ENCODE data around the gene CTSH. TPM values are rescaled to one million over a fixed set of nuclear protein-coding genes. Genes with fewer than 3 reads are reported as not detected.

CTSH gene
- total and polyA plus RNA-seq, 2 experiments from 2014 or later, result 1.7 to 5.2 TPM

DNA sequence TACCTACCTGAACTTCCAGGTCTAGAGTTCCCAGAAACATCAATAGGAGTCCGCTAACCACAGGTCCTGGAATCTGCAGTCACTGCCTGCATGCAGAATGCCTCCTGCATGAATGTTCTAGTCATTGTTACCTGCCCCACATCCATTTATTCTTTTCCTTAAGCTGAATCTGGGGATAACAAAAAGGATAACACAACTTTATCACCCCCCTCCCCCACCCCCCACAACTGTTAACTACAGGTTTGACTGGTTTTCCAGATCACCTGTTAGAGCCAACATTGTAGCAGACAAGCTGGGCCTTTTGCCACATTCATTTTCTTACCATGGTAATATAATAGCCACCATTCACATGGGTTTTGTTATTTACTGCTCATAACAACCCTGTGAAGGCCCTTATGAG is 4.6 kb upstream of the CTSH start:
- 0% methylated on average over 1 of the region's 1 CpG for WGBS, 2 experiments (ENCODE audit: low coverage in 1 of 2, low lambda C conversion rate in 2 of 2, missing lambda C conversion rate in 2 of 2)
- no peak for TF ChIP-seq EZH2phosphoT487 (IDR thresholded peaks at IDR 0.05; ENCODE audit: insufficient read depth, low read depth)
- in situ Hi-C loops (cut with MboI), result no loop called here

DNA sequence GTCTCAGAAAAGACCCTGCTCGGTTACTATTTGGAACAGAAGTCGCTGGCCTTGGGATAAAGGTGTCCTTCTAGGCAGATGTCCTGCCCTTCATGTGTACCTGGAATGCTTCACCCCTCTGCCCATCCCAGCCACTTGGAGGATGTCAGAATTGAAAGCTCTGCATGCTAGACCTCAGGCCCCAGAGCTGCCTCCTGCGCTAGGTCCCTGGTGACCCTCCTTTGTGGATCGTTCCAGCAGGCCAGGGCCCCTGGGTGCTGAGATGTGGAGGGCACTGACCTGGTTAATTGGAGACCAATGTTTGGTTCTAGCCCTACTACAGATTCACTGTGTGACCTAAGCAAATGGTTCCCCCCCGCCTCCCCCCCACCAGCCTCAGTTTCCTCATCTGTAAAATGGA is 2.7 kb upstream of the CTSH start:
- peaks cover 38% of the 10 kb centered on the region; the same call in 1 of the 2 replicates for H3K27me3 ChIP-seq (replicated peaks; ENCODE audit: insufficient read depth)
- no peaks in the 10 kb centered on the region for H4K20me1 ChIP-seq (ENCODE audit: insufficient read depth)
- H3K9ac ChIP-seq, result no peak overlapping the region
- no peak overlapping the region for H2AFZ ChIP-seq
- no peak overlapping the region for H3K27ac ChIP-seq
- no peaks in the 10 kb centered on the region for H3F3A ChIP-seq (ENCODE audit: insufficient read depth)
- H3K79me2 ChIP-seq (ENCODE audit: insufficient read depth), result no peaks in the 10 kb centered on the region
- H3K9me3 ChIP-seq (ENCODE audit: low read depth), result no peaks in the 10 kb centered on the region
- DNase-seq, result no peak
- in situ Hi-C loops (cut with MboI), result no loop called here
- H3K4me1 ChIP-seq (ENCODE audit: insufficient read depth), result no peaks in the 10 kb centered on the region
- TF ChIP-seq EZH2 (IDR thresholded peaks at IDR 0.05; ENCODE audit: insufficient read depth, poor library complexity, severe bottlenecking) (no peak), EZH2phosphoT487 (IDR thresholded peaks at IDR 0.05; ENCODE audit: insufficient read depth, low read depth) (no peak)
- no peaks in the 10 kb centered on the region for H3K9me2 ChIP-seq (ENCODE audit: insufficient read depth)
- 80 to 84% methylated on average over 5 of the region's 5 CpGs for WGBS, 2 experiments (ENCODE audit: low coverage in 1 of 2, low lambda C conversion rate in 2 of 2, missing lambda C conversion rate in 2 of 2)
- no peaks in the 10 kb centered on the region for H3K36me3 ChIP-seq (ENCODE audit: low read depth)
- no peak overlapping the region for H3K4me3 ChIP-seq
- H3K4me2 ChIP-seq (ENCODE audit: unreplicated experiment), result no peak overlapping the region

More for the DNA sequence above, 4.6 kb upstream of the CTSH start:
- Histone ChIP-seq H3K4me3 (no peak overlapping the region), H3K27ac (no peak overlapping the region), H3K9me2 (ENCODE audit: insufficient read depth) (no peaks in the 10 kb centered on the region), H3K79me2 (ENCODE audit: insufficient read depth) (no peaks in the 10 kb centered on the region), H3K9me3 (ENCODE audit: low read depth) (no peaks in the 10 kb centered on the region), H3K9ac (no peak overlapping the region), H3F3A (ENCODE audit: insufficient read depth) (no peaks in the 10 kb centered on the region), H2AFZ (no peak overlapping the region), H3K36me3 (ENCODE audit: low read depth) (no peaks in the 10 kb centered on the region), H3K4me1 (ENCODE audit: insufficient read depth) (no peaks in the 10 kb centered on the region), H4K20me1 (ENCODE audit: insufficient read depth) (no peaks in the 10 kb centered on the region), H3K27me3 (replicated peaks; ENCODE audit: insufficient read depth) (peaks cover 23% of the 10 kb centered on the region), H3K4me2 (ENCODE audit: unreplicated experiment) (no peak overlapping the region)
- DNase-seq, result no peak

DNA sequence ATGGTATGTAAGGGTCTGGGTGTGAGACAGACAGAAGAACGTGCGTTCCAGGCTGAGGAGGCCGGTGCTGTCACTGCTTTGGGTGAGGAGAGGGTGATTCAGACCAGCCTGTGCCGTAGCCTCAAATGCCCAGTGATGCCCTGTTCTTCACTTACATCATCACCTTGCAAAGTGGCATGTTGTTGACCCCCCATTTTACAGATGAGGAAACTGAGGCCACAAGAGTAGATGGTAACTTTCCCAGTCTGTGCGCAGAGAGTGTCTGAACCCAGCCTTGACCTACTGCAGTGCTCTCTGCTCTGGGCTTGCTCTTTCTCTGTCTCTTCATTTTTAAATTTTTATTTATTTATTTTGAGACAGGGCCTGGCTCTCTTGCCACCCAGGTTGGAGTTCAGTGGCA is 1.6 kb upstream of the CTSH start:
- DNase-seq, result no peak
- Histone ChIP-seq H3K79me2 (ENCODE audit: insufficient read depth) (no peaks in the 10 kb centered on the region), H2AFZ (no peak overlapping the region), H3K9me2 (ENCODE audit: insufficient read depth) (no peaks in the 10 kb centered on the region), H3K27ac (no peak overlapping the region), H3K4me3 (no peak overlapping the region), H3K4me1 (ENCODE audit: insufficient read depth) (no peaks in the 10 kb centered on the region), H3K27me3 (replicated peaks; ENCODE audit: insufficient read depth) (peaks cover 38% of the 10 kb centered on the region; the same call in 1 of the 2 replicates), H4K20me1 (ENCODE audit: insufficient read depth) (no peaks in the 10 kb centered on the region), H3K36me3 (ENCODE audit: low read depth) (no peaks in the 10 kb centered on the region), H3K9ac (no peak overlapping the region), H3K4me2 (ENCODE audit: unreplicated experiment) (no peak overlapping the region), H3K9me3 (ENCODE audit: low read depth) (no peaks in the 10 kb centered on the region), H3F3A (ENCODE audit: insufficient read depth) (no peaks in the 10 kb centered on the region)
- TF ChIP-seq EZH2 (IDR thresholded peaks at IDR 0.05; ENCODE audit: insufficient read depth, poor library complexity, severe bottlenecking) (no peak), EZH2phosphoT487 (IDR thresholded peaks at IDR 0.05; ENCODE audit: insufficient read depth, low read depth) (no peak)
- in situ Hi-C loops (cut with MboI), result no loop called here
- 88 to 92% methylated on average over 5 of the region's 5 CpGs for WGBS, 2 experiments (ENCODE audit: low coverage in 1 of 2, low lambda C conversion rate in 2 of 2, missing lambda C conversion rate in 2 of 2)

DNA sequence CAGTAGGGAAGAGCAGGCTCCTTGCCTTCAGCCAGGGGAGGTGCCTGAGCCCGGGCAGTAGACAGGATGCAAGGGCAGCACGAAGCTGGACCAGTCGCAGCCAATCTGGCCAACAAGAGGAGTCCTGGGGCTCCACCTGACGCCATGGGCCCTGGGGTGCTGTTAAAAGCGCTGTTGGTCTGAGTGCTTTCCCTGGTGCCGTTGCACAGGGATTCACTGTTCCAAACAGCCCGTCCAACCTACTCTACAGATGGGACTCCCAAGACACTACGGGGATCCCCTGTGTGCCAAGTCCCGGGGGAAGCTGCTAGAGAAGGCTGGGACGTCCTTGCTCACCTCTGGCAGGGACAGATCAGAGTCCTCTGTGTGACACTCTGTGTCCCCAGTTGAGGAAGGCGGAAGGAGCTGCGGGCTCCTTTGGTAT is 632 bp downstream of the CTSH start:
- Histone ChIP-seq H3K36me3 (ENCODE audit: low read depth) (no peaks in the 10 kb centered on the region), H3K9ac (no peak overlapping the region), H3K4me1 (ENCODE audit: insufficient read depth) (no peaks in the 10 kb centered on the region), H3K79me2 (ENCODE audit: insufficient read depth) (no peaks in the 10 kb centered on the region), H3K9me3 (ENCODE audit: low read depth) (no peaks in the 10 kb centered on the region), H3K27me3 (replicated peaks; ENCODE audit: insufficient read depth) (peaks cover 38% of the 10 kb centered on the region; the same call in 1 of the 2 replicates), H3K4me3 (no peak overlapping the region; the same call in 1 of the 2 replicates), H3K27ac (no peak overlapping the region), H2AFZ (no peak overlapping the region), H4K20me1 (ENCODE audit: insufficient read depth) (no peaks in the 10 kb centered on the region), H3F3A (ENCODE audit: insufficient read depth) (no peaks in the 10 kb centered on the region), H3K9me2 (ENCODE audit: insufficient read depth) (no peaks in the 10 kb centered on the region), H3K4me2 (ENCODE audit: unreplicated experiment) (no peak overlapping the region)
- WGBS, 2 experiments (ENCODE audit: low coverage in 1 of 2, low lambda C conversion rate in 2 of 2, missing lambda C conversion rate in 2 of 2), result 41 to 53% methylated on average over 10 of the region's 12 CpGs
- DNase-seq, result no peak
- in situ Hi-C loops (cut with MboI), result no loop called here
- TF ChIP-seq EZH2 (IDR thresholded peaks at IDR 0.05; ENCODE audit: insufficient read depth, poor library complexity, severe bottlenecking), result no peak
- TF ChIP-seq EZH2phosphoT487 (IDR thresholded peaks at IDR 0.05; ENCODE audit: insufficient read depth, low read depth), result no peak

DNA sequence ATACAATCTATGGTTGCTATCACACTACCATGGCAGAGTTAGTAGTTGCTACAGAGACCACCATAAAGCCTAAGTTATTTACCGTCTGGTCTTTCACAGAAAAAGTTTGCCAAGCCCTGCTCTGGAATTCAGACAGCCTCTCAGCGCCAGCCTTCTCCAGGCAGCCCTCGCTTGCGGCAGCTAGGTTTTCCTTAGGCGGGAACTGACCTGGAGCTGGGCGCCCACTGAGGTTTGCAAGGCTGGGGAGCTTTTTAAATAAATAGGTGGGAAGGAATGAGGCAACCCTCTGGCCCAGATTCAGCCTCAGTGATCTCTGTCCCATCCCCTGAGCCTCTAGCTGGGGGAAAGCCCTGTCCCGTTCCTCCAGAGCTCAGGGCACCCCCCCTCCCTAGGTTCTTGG is 1.2 kb downstream of the CTSH start:
- DNase-seq, result no peak
- no peaks in the 10 kb centered on the region for H3K79me2 ChIP-seq (ENCODE audit: insufficient read depth)

More for the DNA sequence above, 1.2 kb downstream of the CTSH start:
- Histone ChIP-seq H3K9ac (no peak overlapping the region), H2AFZ (no peak overlapping the region), H3K4me2 (ENCODE audit: unreplicated experiment) (no peak overlapping the region), H3F3A (ENCODE audit: insufficient read depth) (no peaks in the 10 kb centered on the region), H3K36me3 (ENCODE audit: low read depth) (no peaks in the 10 kb centered on the region), H3K9me2 (ENCODE audit: insufficient read depth) (no peaks in the 10 kb centered on the region), H4K20me1 (ENCODE audit: insufficient read depth) (no peaks in the 10 kb centered on the region), H3K4me3 (no peak overlapping the region), H3K27ac (no peak overlapping the region), H3K4me1 (ENCODE audit: insufficient read depth) (no peaks in the 10 kb centered on the region), H3K9me3 (ENCODE audit: low read depth) (no peaks in the 10 kb centered on the region), H3K27me3 (replicated peaks; ENCODE audit: insufficient read depth) (peaks cover 38% of the 10 kb centered on the region; the same call in 1 of the 2 replicates)
- TF ChIP-seq EZH2phosphoT487 (IDR thresholded peaks at IDR 0.05; ENCODE audit: insufficient read depth, low read depth), result no peak
- TF ChIP-seq EZH2 (IDR thresholded peaks at IDR 0.05; ENCODE audit: insufficient read depth, poor library complexity, severe bottlenecking), result no peak
- in situ Hi-C loops (cut with MboI), result no loop called here
- 64 to 77% methylated on average over 7 of the region's 7 CpGs for WGBS, 2 experiments (ENCODE audit: low coverage in 1 of 2, low lambda C conversion rate in 2 of 2, missing lambda C conversion rate in 2 of 2)

All from GM23248 (cell line).